Measurements from ENCODE around the gene SBNO1. TPM values are rescaled to one million over a fixed set of nuclear protein-coding genes. Genes with fewer than 3 reads are reported as not detected.
"Not testable (repeated sequence)": the region's sequence is repeated elsewhere in the genome, so short reads cannot be mapped to it uniquely, and the experiment has no call there.

Gene SBNO1
- total RNA-seq, 1 donor from 2014 or later, result 31.5 TPM

GRCh38 chr12:123253641-123254459 lies 110.8 kb downstream of the SBNO1 start:
- no peaks in the 10 kb centered on the region for H3K27me3 ChIP-seq (ENCODE audit: control insufficient read depth, insufficient read depth, low read length)
- TF ChIP-seq CTCF (IDR thresholded peaks at IDR 0.05; ENCODE audit: insufficient read depth, low read length, poor library complexity, severe bottlenecking), result no peak
- no peak for DNase-seq (ENCODE audit: low read depth)
- peaks cover 8% of the 10 kb centered on the region for H3K36me3 ChIP-seq (ENCODE audit: control insufficient read depth, insufficient read depth, low read length)
- H3K4me3 ChIP-seq (ENCODE audit: low read depth, low read length), result no peak overlapping the region

- not testable (repeated sequence) for H3K36me3 ChIP-seq (ENCODE audit: control insufficient read depth, insufficient read depth, low read length); H3K27me3 ChIP-seq (ENCODE audit: control insufficient read depth, insufficient read depth, low read length); H3K4me3 ChIP-seq (ENCODE audit: low read depth, low read length); DNase-seq (ENCODE audit: low read depth)
These were observed 112.3 kb downstream of the SBNO1 start for GRCh38 chr12:123252365-123252764.

GRCh38 chr12:123251403-123252076 lies 113.1 kb downstream of the SBNO1 start:
- H3K36me3 ChIP-seq (ENCODE audit: control insufficient read depth, insufficient read depth, low read length), result peaks cover 7% of the 10 kb centered on the region
- no peak overlapping the region for H3K4me3 ChIP-seq (ENCODE audit: low read depth, low read length)

GRCh38 chr12:123250471-123251383 lies 113.9 kb downstream of the SBNO1 start:
- no peaks in the 10 kb centered on the region for H3K27me3 ChIP-seq (ENCODE audit: control insufficient read depth, insufficient read depth, low read length)
- TF ChIP-seq CTCF (IDR thresholded peaks at IDR 0.05; ENCODE audit: insufficient read depth, low read length, poor library complexity, severe bottlenecking), result no peak
- no peak overlapping the region for H3K4me3 ChIP-seq (ENCODE audit: low read depth, low read length)
- H3K36me3 ChIP-seq (ENCODE audit: control insufficient read depth, insufficient read depth, low read length), result peaks cover 7% of the 10 kb centered on the region
- DNase-seq (ENCODE audit: low read depth), result peak; percentile 81

More at GRCh38 chr12:123251403-123252076, 113.1 kb downstream of the SBNO1 start:
- H3K27me3 ChIP-seq (ENCODE audit: control insufficient read depth, insufficient read depth, low read length), result no peaks in the 10 kb centered on the region
- TF ChIP-seq CTCF (IDR thresholded peaks at IDR 0.05; ENCODE audit: insufficient read depth, low read length, poor library complexity, severe bottlenecking), result no peak
- DNase-seq (ENCODE audit: low read depth), result no peak

GRCh38 chr12:123248996-123249741 lies 115.5 kb downstream of the SBNO1 start:
- H3K36me3 ChIP-seq (ENCODE audit: control insufficient read depth, insufficient read depth, low read length); H3K4me3 ChIP-seq (ENCODE audit: low read depth, low read length); H3K27me3 ChIP-seq (ENCODE audit: control insufficient read depth, insufficient read depth, low read length); DNase-seq (ENCODE audit: low read depth): not testable (repeated sequence)

GRCh38 chr12:123248129-123248528 lies 116.5 kb downstream of the SBNO1 start:
- DNase-seq (ENCODE audit: low read depth); H3K4me3 ChIP-seq (ENCODE audit: low read depth, low read length); H3K27me3 ChIP-seq (ENCODE audit: control insufficient read depth, insufficient read depth, low read length); H3K36me3 ChIP-seq (ENCODE audit: control insufficient read depth, insufficient read depth, low read length): not testable (repeated sequence)

Data from kidney epithelial cell (primary cell).